ENCODE data around the gene PHACTR3.

DNA sequence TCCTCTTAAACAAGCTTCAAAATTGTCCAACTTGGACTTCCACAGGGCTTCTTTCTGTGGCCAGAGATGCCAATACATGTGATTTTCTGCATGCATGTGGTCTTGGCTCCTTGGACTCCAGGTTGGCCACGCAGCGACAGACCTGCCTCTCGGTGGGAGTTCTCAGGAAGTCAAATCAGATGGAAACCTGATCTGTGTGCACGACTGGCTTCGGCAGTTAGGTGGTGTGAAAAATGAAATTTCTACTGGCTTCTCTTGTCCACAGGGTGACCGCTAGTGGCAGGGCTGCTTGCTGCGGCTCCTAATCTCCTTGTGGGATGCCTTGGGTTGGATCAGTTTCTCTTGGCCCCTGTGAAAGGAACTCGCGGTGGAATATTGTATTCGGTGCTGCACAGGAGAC is 57.3 kb downstream of the PHACTR3 start:
- TF ChIP-seq, protein P1, sequence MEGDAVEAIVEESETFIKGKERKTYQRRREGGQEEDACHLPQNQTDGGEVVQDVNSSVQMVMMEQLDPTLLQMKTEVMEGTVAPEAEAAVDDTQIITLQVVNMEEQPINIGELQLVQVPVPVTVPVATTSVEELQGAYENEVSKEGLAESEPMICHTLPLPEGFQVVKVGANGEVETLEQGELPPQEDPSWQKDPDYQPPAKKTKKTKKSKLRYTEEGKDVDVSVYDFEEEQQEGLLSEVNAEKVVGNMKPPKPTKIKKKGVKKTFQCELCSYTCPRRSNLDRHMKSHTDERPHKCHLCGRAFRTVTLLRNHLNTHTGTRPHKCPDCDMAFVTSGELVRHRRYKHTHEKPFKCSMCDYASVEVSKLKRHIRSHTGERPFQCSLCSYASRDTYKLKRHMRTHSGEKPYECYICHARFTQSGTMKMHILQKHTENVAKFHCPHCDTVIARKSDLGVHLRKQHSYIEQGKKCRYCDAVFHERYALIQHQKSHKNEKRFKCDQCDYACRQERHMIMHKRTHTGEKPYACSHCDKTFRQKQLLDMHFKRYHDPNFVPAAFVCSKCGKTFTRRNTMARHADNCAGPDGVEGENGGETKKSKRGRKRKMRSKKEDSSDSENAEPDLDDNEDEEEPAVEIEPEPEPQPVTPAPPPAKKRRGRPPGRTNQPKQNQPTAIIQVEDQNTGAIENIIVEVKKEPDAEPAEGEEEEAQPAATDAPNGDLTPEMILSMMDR (IDR thresholded peaks at IDR 0.05) = no peak
- no peak for TF ChIP-seq POLR2A (IDR thresholded peaks at IDR 0.05)

Data from gastroesophageal sphincter (tissue), 3 donors.